GM23338 (cell line): ENCODE results near the gene CRACR2A. TPM values are rescaled to one million over a fixed set of nuclear protein-coding genes. Genes with fewer than 3 reads are reported as not detected.

Experiments
- ATAC-seq: fragments of 200-7000 bp; cut with Tn5 transposase; 3 replicates; pipeline ENCODE4 v1.9.1; 2020
- DNase-seq: peaks from one replicate; pipeline ENCODE4 v3.0.0-alpha.2; 2015; ENCODE audit warnings: low spot score
- H2AFZ ChIP-seq: fragments of 200-600 bp; sonication (generic); 2 replicates; pipeline ENCODE4 v1.8.0; 2016; ENCODE audit warnings: antibody characterized with exemption, mild to moderate bottlenecking, moderate library complexity
- H3F3A ChIP-seq: fragments of 200-600 bp; sonication (generic); replicated peaks from 2 replicates; pipeline ENCODE4 v1.8.0; 2017; ENCODE audit warnings: antibody characterized with exemption, mixed run types, low read depth
- H3K27ac ChIP-seq: fragments of 200-600 bp; sonication (generic); 2 replicates; pipeline ENCODE4 v1.6.1; 2016; ENCODE audit warnings: low read depth
- H3K27me3 ChIP-seq: fragments of 200-600 bp; sonication (generic); 2 replicates; pipeline ENCODE4 v1.8.0; 2016; ENCODE audit warnings: mild to moderate bottlenecking, mixed run types, moderate library complexity; ENCODE audit not compliant: insufficient read depth
- H3K36me3 ChIP-seq: fragments of 200-600 bp; sonication (generic); 2 replicates; pipeline ENCODE4 v1.8.0; 2016; ENCODE audit warnings: mild to moderate bottlenecking; ENCODE audit not compliant: insufficient read depth
- H3K4me1 ChIP-seq: fragments of 200-600 bp; sonication (generic); 2 replicates; pipeline ENCODE4 v1.8.0; 2016; ENCODE audit warnings: mild to moderate bottlenecking, moderate library complexity; ENCODE audit not compliant: insufficient read depth
- H3K4me2 ChIP-seq: fragments of 200-600 bp; sonication (generic); 2 replicates; pipeline ENCODE4 v1.7.1; 2017; ENCODE audit warnings: mixed run types
- H3K4me3 ChIP-seq: fragments of 200-600 bp; sonication (generic); 2 replicates; pipeline ENCODE4 v1.6.1; 2016; ENCODE audit warnings: mixed run types
- H3K79me2 ChIP-seq: fragments of 200-600 bp; sonication (generic); replicated peaks from 2 replicates; pipeline ENCODE4 v1.8.0; 2017; ENCODE audit warnings: mild to moderate bottlenecking; ENCODE audit not compliant: insufficient read depth
- H3K9me2 ChIP-seq: fragments of 200-600 bp; sonication (generic); 2 replicates; pipeline ENCODE4 v1.8.0; 2017; ENCODE audit not compliant: insufficient read depth
- H4K20me1 ChIP-seq: fragments of 200-600 bp; sonication (generic); replicated peaks from 2 replicates; pipeline ENCODE4 v1.8.0; 2017; ENCODE audit warnings: mild to moderate bottlenecking; ENCODE audit not compliant: insufficient read depth
- H3K27ac Mint-ChIP-seq: 2 replicates; pipeline ENCODE4 v1.8.0; 2020; ENCODE audit warnings: inconsistent platforms, mild to moderate bottlenecking, moderate library complexity, mixed read lengths
- H3K27me3 Mint-ChIP-seq: 3 replicates; pipeline ENCODE4 v1.8.0; 2022; ENCODE audit warnings: low read depth, mild to moderate bottlenecking, moderate library complexity, mixed read lengths, inconsistent platforms; ENCODE audit not compliant: insufficient read depth, poor library complexity
- H3K36me3 Mint-ChIP-seq: 3 replicates; pipeline ENCODE4 v1.8.0; 2021; ENCODE audit warnings: low read depth, mild to moderate bottlenecking, inconsistent platforms, moderate library complexity, mixed read lengths
- H3K4me1 Mint-ChIP-seq: 3 replicates; pipeline ENCODE4 v1.8.0; 2020; ENCODE audit warnings: mild to moderate bottlenecking, inconsistent platforms, mixed read lengths
- H3K4me3 Mint-ChIP-seq: 3 replicates; pipeline ENCODE4 v1.8.0; 2021; ENCODE audit warnings: moderate library complexity, mild to moderate bottlenecking, inconsistent platforms, mixed read lengths
- H3K9me3 Mint-ChIP-seq: 3 replicates; pipeline ENCODE4 v1.8.0; 2020; ENCODE audit warnings: moderate library complexity, mild to moderate bottlenecking, inconsistent platforms, mixed read lengths
- CREB1 ChIP-seq: fragments of 250-450 bp; sonication (Bioruptor Pico); IDR thresholded peaks from 2 replicates; pipeline ENCODE4 v1.5.0; 2020; ENCODE audit warnings: low read depth, mild to moderate bottlenecking, moderate library complexity
- NANOG ChIP-seq: IDR thresholded peaks from 2 replicates; pipeline ENCODE4 v1.6.1; 2016; ENCODE audit warnings: antibody characterized with exemption, borderline replicate concordance
- ZNF462 ChIP-seq: fragments of 250-450 bp; sonication (Bioruptor Pico); IDR thresholded peaks from 2 replicates; pipeline ENCODE4 v1.5.0; 2020; ENCODE audit warnings: mild to moderate bottlenecking, moderate library complexity
- polyA plus RNA-seq: library from polyadenylated mRNA; unstranded; fragments of >200 nt; fragmentation: Nextera tagmentation; extraction: Ambion mirVana; gene quantifications from 2 replicates; pipeline ENCODE4 v1.2.1, GENCODE V29; 2016
- total RNA-seq: library from RNA; depleted of rRNA; stranded (reverse); fragments of >200 nt; shearing (Covaris generic); gene quantifications from 2 replicates; pipeline ENCODE4 v1.2.3, GENCODE V29; 2014

Gene CRACR2A
- total and polyA plus RNA-seq, 2 experiments from 2014 or later, result 1.5 to 3.0 TPM

GRCh38 chr12:3613641-3614395 lies 139.1 kb downstream of the CRACR2A start (continued):
- no peak for TF ChIP-seq ZNF462 (CRISPR knock-in tag)

- no peak overlapping the region for H3K27ac Mint-ChIP-seq
- Histone ChIP-seq H3K27me3 (0 out of 2 replicates have a peak, but pooled peaks cover under 1% of the 10 kb centered on the region), H3K79me2 (no peaks in the 10 kb centered on the region), H4K20me1 (no peaks in the 10 kb centered on the region), H3K27ac (no peak overlapping the region), H3K36me3 (no peaks in the 10 kb centered on the region), H3F3A (no peaks in the 10 kb centered on the region), H3K4me3 (no peak overlapping the region), H2AFZ (no peak overlapping the region), H3K4me2 (no peak overlapping the region), H3K9me2 (no peaks in the 10 kb centered on the region), H3K4me1 (no peaks in the 10 kb centered on the region)
- H3K9me3 Mint-ChIP-seq, result no peaks in the 10 kb centered on the region
- H3K4me1 Mint-ChIP-seq, result peaks cover 23% of the 10 kb centered on the region
- H3K36me3 Mint-ChIP-seq, result no peaks in the 10 kb centered on the region
- ATAC-seq (no peak), DNase-seq (no peak)
- no peak for TF ChIP-seq CREB1
- no peak for TF ChIP-seq ZNF462 (CRISPR knock-in tag)
- TF ChIP-seq NANOG, result no peak
- H3K4me3 Mint-ChIP-seq, result no peak overlapping the region
- peaks cover 13% of the 10 kb centered on the region for H3K27me3 Mint-ChIP-seq
Measured at GRCh38 chr12:3611860-3612703, 140.8 kb downstream of the CRACR2A start.
